K562 treated with DMSO at 1 percent for 24 hours (cell line): ENCODE measurements around the gene RHBG. TPM values are rescaled to one million over a fixed set of nuclear protein-coding genes. Genes with fewer than 3 reads are reported as not detected.

Experiments used
- total RNA-seq: library from RNA; unstranded; fragments of 300-600 nt; gene quantifications from 2 replicates; pipeline ENCODE4 v1.2.3, GENCODE V29; 2022; ENCODE audit warnings: low read depth; ENCODE audit not compliant: insufficient read depth

The RHBG gene, protein sequence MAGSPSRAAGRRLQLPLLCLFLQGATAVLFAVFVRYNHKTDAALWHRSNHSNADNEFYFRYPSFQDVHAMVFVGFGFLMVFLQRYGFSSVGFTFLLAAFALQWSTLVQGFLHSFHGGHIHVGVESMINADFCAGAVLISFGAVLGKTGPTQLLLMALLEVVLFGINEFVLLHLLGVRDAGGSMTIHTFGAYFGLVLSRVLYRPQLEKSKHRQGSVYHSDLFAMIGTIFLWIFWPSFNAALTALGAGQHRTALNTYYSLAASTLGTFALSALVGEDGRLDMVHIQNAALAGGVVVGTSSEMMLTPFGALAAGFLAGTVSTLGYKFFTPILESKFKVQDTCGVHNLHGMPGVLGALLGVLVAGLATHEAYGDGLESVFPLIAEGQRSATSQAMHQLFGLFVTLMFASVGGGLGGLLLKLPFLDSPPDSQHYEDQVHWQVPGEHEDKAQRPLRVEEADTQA
- total RNA-seq = not detected in 2 replicates

GRCh38 chr1:156368889-156369684 is at the start of gene RHBG:
Gene RHBG (plus strand): TSS chr1:156369211. CDS start chr1:156369250, 39 bp downstream.

DNA sequence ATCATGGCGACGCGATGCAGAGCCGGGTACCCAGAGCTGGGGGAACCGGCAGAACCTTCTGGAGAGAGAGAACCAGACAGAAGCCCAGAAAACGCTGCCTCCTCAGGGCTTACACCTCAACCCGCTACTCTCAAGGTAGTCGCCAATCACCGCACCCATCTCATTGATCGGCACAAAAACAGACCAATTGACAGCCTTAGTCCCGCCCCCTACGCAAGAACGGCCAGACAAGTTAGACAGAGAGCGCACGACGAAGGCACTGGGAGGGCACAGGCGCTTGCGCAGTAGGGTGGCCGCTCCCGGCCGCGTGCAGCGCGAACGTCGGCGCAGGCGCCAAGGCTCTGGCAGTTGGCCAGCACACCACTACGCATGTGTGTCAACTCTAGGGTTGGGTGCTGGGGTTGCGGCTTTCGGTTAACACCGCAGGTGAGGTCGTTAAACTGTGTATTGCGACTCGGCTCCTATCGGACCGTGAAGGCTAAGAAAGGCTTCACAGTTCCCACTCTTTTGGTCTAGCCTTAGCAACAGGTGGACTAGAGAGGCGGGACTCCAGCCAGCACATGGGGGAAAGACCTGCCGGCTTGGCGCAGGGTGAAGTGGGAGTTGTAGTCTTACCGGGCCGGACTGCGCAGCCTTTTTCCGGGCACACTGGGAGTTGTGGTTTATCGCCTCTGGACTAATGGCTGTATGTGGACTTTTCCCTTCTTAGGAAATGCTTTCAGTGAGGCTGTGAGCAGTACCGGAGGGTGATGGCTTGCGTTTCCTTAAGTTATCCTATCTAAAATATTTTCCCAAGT is 30.6 kb upstream of the RHBG start, which contains the start of the genes CCT3 and TSACC:
CCT3 (minus strand) TSS at position 113 of the 797 bp plus-strand sequence; CDS start at position 5, 108 bp downstream.
TSACC (plus strand) TSS at position 347 of the 797 bp plus-strand sequence. CDS start 1,232 bp downstream, outside the sequence.

Other genes with a start within 250 kb of the RHBG start
- 0.74 and 0.78 TPM in 2 replicates for gene SEMA4A, start 215.6 kb upstream of the RHBG start, total RNA-seq
- gene SLC25A44, start 175.1 kb upstream of the RHBG start, total RNA-seq = 13.2 and 26.6 TPM in 2 replicates
- gene PMF1, start 156.2 kb upstream of the RHBG start, total RNA-seq = 103 and 109 TPM in 2 replicates
- 1.1 TPM in 1 of 2 replicates, not detected in the other for gene BGLAP, start 127.0 kb upstream of the RHBG start, total RNA-seq
- 3.2 and 4.4 TPM in 2 replicates for gene PAQR6, start 121.2 kb upstream of the RHBG start, total RNA-seq
- 63.6 and 66.7 TPM in 2 replicates for gene SMG5, start 86.4 kb upstream of the RHBG start, total RNA-seq
- gene TMEM79, start 84.9 kb upstream of the RHBG start, total RNA-seq = 6.7 and 8.4 TPM in 2 replicates
- 33.6 and 40.0 TPM in 2 replicates for gene GLMP, start 73.5 kb upstream of the RHBG start, total RNA-seq
- not detected in 2 replicates for gene VHLL, start 69.9 kb upstream of the RHBG start, total RNA-seq
- 299 and 322 TPM in 2 replicates for gene CCT3, start 30.9 kb upstream of the RHBG start, total RNA-seq
- 2.1 TPM in 1 of 2 replicates, not detected in the other for gene TSACC, start 30.7 kb upstream of the RHBG start, total RNA-seq
- gene MEF2D, start 131.6 kb downstream of the RHBG start, total RNA-seq = 12.9 and 13.0 TPM in 2 replicates
- 25.8 and 26.3 TPM in 2 replicates for gene IQGAP3, start 203.4 kb downstream of the RHBG start, total RNA-seq
- not detected in 2 replicates for gene TTC24, start 210.5 kb downstream of the RHBG start, total RNA-seq
- gene NAXE, start 222.6 kb downstream of the RHBG start, total RNA-seq = 150 and 152 TPM in 2 replicates
- 14.5 and 15.0 TPM in 2 replicates for gene GPATCH4, start 232.3 kb downstream of the RHBG start, total RNA-seq